GM19463 (cell line): ENCODE results near the gene CCDC91.
A peak's percentile ranks its signal among the peaks of the same experiment; 100 is the strongest.
"Not testable (repeated sequence)": the region's sequence is repeated elsewhere in the genome, so short reads cannot be mapped to it uniquely, and the experiment has no call there.

ENCODE experiments used
- ATAC-seq: cut with Tn5 transposase; IDR thresholded peaks from one replicate; pipeline ENCODE4 v1.9.1; 2021; ENCODE audit warnings: mild to moderate bottlenecking, moderate library complexity; ENCODE audit not compliant: unreplicated experiment

CCDC91 gene

GRCh38 chr12:28350502-28350901 lies 160.2 kb downstream of the CCDC91 start:
- ATAC-seq: no peak

- no peak for ATAC-seq
Measured at GRCh38 chr12:28351414-28351813, 161.2 kb downstream of the CCDC91 start.

- ATAC-seq: no peak
Measured at GRCh38 chr12:28355161-28355560, 164.9 kb downstream of the CCDC91 start.

GRCh38 chr12:28360253-28360652 lies 170.0 kb downstream of the CCDC91 start:
- ATAC-seq: no peak

- ATAC-seq: no peak
Measured at GRCh38 chr12:28367326-28367725, 177.1 kb downstream of the CCDC91 start.

- ATAC-seq: no peak
Measured at GRCh38 chr12:28367993-28368392, 177.7 kb downstream of the CCDC91 start.

- no peak for ATAC-seq
Measured at GRCh38 chr12:28369483-28369882, 179.2 kb downstream of the CCDC91 start.

GRCh38 chr12:28374556-28374955 lies 184.3 kb downstream of the CCDC91 start:
- no peak for ATAC-seq

GRCh38 chr12:28378736-28379135 lies 188.5 kb downstream of the CCDC91 start:
- ATAC-seq: no peak

GRCh38 chr12:28379779-28380178 lies 189.5 kb downstream of the CCDC91 start:
- not testable (repeated sequence) for ATAC-seq

- no peak for ATAC-seq
Measured at GRCh38 chr12:28383368-28383767, 193.1 kb downstream of the CCDC91 start.

- ATAC-seq: no peak
Measured at GRCh38 chr12:28388879-28389278, 198.6 kb downstream of the CCDC91 start.

GRCh38 chr12:28390206-28390605 lies 199.9 kb downstream of the CCDC91 start:
- ATAC-seq: no peak

- ATAC-seq: no peak
Measured at GRCh38 chr12:28390761-28391385, 200.6 kb downstream of the CCDC91 start.

GRCh38 chr12:28409892-28410291 lies 219.6 kb downstream of the CCDC91 start:
- no peak for ATAC-seq

- ATAC-seq: no peak
Measured at GRCh38 chr12:28413460-28414109, 223.3 kb downstream of the CCDC91 start.

GRCh38 chr12:28415755-28416154 lies 225.5 kb downstream of the CCDC91 start:
- no peak for ATAC-seq

- ATAC-seq: no peak
Measured at GRCh38 chr12:28421374-28421773, 231.1 kb downstream of the CCDC91 start.

- ATAC-seq: no peak
Measured at GRCh38 chr12:28424965-28425364, 234.7 kb downstream of the CCDC91 start.

- peak; percentile 82 for ATAC-seq
Measured at GRCh38 chr12:28425526-28425925, 235.3 kb downstream of the CCDC91 start.

GRCh38 chr12:28427046-28427445 lies 236.8 kb downstream of the CCDC91 start:
- ATAC-seq: no peak

- no peak for ATAC-seq
Measured at GRCh38 chr12:28440081-28440608, 249.9 kb downstream of the CCDC91 start.
